Testis (tissue), 3 donors: Measurements from ENCODE around the gene C2orf81. TPM values are rescaled to one million over a fixed set of nuclear protein-coding genes. Genes with fewer than 3 reads are reported as not detected.

Experiments used
- DNase-seq: peaks from one replicate; pipeline ENCODE4 v3.0.0-alpha.2; 2019
- H3K27ac ChIP-seq, 2 donors: fragments of 200-600 bp; sonication (generic); one replicate each; pipeline ENCODE4 v1.5.1; 2019
- H3K27me3 ChIP-seq: fragments of 200-600 bp; sonication (generic); one replicate; pipeline ENCODE4 v1.5.1; 2019
- H3K36me3 ChIP-seq: fragments of 200-600 bp; sonication (generic); one replicate; pipeline ENCODE4 v1.5.1; 2017; ENCODE audit warnings: low read depth; ENCODE audit errors: missing control alignments
- H3K4me1 ChIP-seq: fragments of 200-600 bp; sonication (generic); one replicate; pipeline ENCODE4 v1.5.1; 2019
- H3K4me3 ChIP-seq, 2 donors: fragments of 200-600 bp; sonication (generic); one replicate each; pipeline ENCODE4 v1.5.1; 2017 to 2019
- H3K9me3 ChIP-seq: fragments of 200-600 bp; sonication (generic); one replicate; pipeline ENCODE4 v1.5.1; 2017
- CTCF ChIP-seq, 3 experiments: fragments of 450-650 bp in 2 of 3; fragments of 200-600 bp in 1 of 3; sonication (generic) in 1 of 3; IDR thresholded peaks; one replicate each; pipeline ENCODE4 v1.5.1; 2016 to 2019; ENCODE audit warnings: antibody characterized with exemption in 3 of 3, mild to moderate bottlenecking in 2 of 3, moderate library complexity in 1 of 3
- POLR2A ChIP-seq: fragments of 450-650 bp; IDR thresholded peaks from one replicate; pipeline ENCODE4 v1.6.1; 2017; ENCODE audit warnings: antibody characterized with exemption, mild to moderate bottlenecking, moderate library complexity
- WGBS, 2 donors: methylation state at CpG; one replicate each; pipeline ENCODE4 v1.1.5; 2018; 5-methylcytosine and 5-hydroxymethylcytosine counted together
- intact Hi-C: fragments of 100-400 bp; cut with DNase I; formaldehyde crosslinking; loops from one replicate; pipeline ENCODE4 v1.15.1; 2023; ENCODE audit warnings: low total_unique reads
- polyA plus RNA-seq: library from polyadenylated mRNA; stranded (reverse); fragments of 350-450 nt; fragmentation: Illumina TruSeq; extraction: RNeasy Lipid Tissue Mini Kit (QIAGEN cat#74804); gene quantifications from one replicate; pipeline ENCODE4 v1.2.3, GENCODE V29; 2014; ENCODE audit warnings: low read depth, low replicate concordance; ENCODE audit not compliant: insufficient read depth
- total RNA-seq, 2 donors: library from RNA; depleted of rRNA; stranded (reverse); fragments of >200 nt; gene quantifications; one replicate each; pipeline ENCODE4 v1.2.3, GENCODE V29; 2016

Gene C2orf81
- total and polyA plus RNA-seq, 3 donors from 2014 or later = 10.4 to 23.1 (median 15.7) TPM

GRCh38 chr2:74426181-74426758, 4.9 kb upstream of the C2orf81 start:
- Histone ChIP-seq H3K36me3 (no peaks in the 10 kb centered on the region), H3K27ac (no peak overlapping the region), H3K9me3 (no peaks in the 10 kb centered on the region), H3K4me1 (no peaks in the 10 kb centered on the region), H3K4me3 (no peak overlapping the region), H3K27me3 (no peaks in the 10 kb centered on the region)
- intact Hi-C loops = no loop called here
- TF ChIP-seq POLR2A (no peak), CTCF (IDR thresholded peaks at IDR 0.05) (no peak)
- WGBS, 2 donors = 87 to 92% methylated on average over 12 to 14 of the region's 14 CpGs
- no peak for DNase-seq

- no peaks in the 10 kb centered on the region for H3K4me1 ChIP-seq
- TF ChIP-seq POLR2A (no peak), CTCF (IDR thresholded peaks at IDR 0.05) (no peak)
- H3K27ac ChIP-seq = no peak overlapping the region
- H3K36me3 ChIP-seq = no peaks in the 10 kb centered on the region
- H3K27me3 ChIP-seq = no peaks in the 10 kb centered on the region
- no peak for DNase-seq
- H3K4me3 ChIP-seq = no peak overlapping the region
- H3K9me3 ChIP-seq = no peaks in the 10 kb centered on the region
- intact Hi-C loops = no loop called here
- WGBS, 2 donors = 49 to 77% methylated on average over 3 to 7 of the region's 7 CpGs
Observed at GRCh38 chr2:74425523-74425922, 4.1 kb upstream of the C2orf81 start.

- TF ChIP-seq POLR2A (no peak), CTCF (IDR thresholded peaks at IDR 0.05) (no peak)
- no peak for DNase-seq
- Histone ChIP-seq H3K27me3 (no peaks in the 10 kb centered on the region), H3K9me3 (no peaks in the 10 kb centered on the region), H3K4me1 (no peaks in the 10 kb centered on the region), H3K36me3 (no peaks in the 10 kb centered on the region), H3K4me3 (no peak overlapping the region), H3K27ac (no peak overlapping the region)
- intact Hi-C loops = no loop called here
- WGBS, 2 donors = 87 to 95% methylated on average over 4 to 5 of the region's 5 CpGs
Observed at GRCh38 chr2:74424995-74425406, 3.6 kb upstream of the C2orf81 start.

- Histone ChIP-seq H3K4me3 (no peak overlapping the region), H3K27me3 (no peaks in the 10 kb centered on the region), H3K4me1 (no peaks in the 10 kb centered on the region), H3K9me3 (no peaks in the 10 kb centered on the region), H3K27ac (no peak overlapping the region), H3K36me3 (no peaks in the 10 kb centered on the region)
- WGBS, 2 donors = 79 to 84% methylated on average over 5 of the region's 5 CpGs
- intact Hi-C loops = no loop called here
- TF ChIP-seq CTCF (IDR thresholded peaks at IDR 0.05) (no peak), POLR2A (no peak)
- DNase-seq = no peak
Observed at GRCh38 chr2:74424139-74424992, 2.9 kb upstream of the C2orf81 start.
